ENCODE data around the gene RSBN1L.

- TF ChIP-seq CTCF (IDR thresholded peaks at IDR 0.05) = no peak
- TF ChIP-seq POLR2A (IDR thresholded peaks at IDR 0.05) = no peak
These were observed 112.3 kb downstream of the RSBN1L start for GRCh38 chr7:77808517-77808916.
